NCI-H1092 (cell line): Measurements from ENCODE around the gene CNOT9.

Source experiments
- DNase-seq: peaks from one replicate; lab custom pipeline; 2025; lab: John Stamatoyannopoulos, UW

CNOT9 gene

DNA sequence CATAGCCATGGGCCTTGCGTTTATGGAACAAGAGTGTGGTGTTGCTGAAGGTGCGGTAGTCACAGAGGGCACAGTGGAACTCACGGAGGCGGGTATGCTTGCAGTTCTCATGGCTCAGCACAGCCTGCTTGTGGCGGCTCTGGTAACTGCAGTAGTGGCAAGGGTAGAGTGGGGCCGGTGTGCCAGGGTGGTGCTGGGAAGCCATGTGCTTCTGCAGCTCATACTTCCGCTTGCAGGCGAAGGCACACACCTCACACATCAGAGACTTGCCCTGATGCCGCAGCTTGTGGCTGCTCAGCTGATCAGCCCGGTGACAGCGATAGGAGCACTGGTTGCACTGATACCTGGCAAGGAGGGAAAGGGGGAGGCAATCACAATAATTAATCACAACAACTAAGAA lies 76.1 kb downstream of the CNOT9 start:
- DNase-seq: no peak

DNA sequence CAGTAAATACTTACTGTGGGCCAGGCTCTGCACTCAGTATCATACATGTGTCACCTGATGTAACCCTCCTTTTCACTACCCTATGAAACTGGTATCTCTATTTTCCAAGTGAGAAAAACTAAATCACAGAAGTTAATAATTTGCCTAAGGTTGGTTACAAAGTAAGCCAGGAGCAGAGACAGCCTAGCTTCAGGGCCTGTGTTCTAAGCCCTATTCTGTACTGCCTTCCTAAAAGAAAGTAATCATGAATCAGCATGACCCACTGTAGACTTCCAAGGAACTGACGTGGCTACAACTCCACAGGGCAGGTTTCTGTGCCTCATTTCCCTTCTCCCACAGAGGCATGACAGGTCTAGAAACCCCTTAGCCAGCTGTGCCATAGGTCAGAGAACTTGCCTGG lies 76.5 kb downstream of the CNOT9 start:
- no peak for DNase-seq
